Calu3 (cell line): ENCODE results near the gene IRS2. TPM values are rescaled to one million over a fixed set of nuclear protein-coding genes. Genes with fewer than 3 reads are reported as not detected.

Experiments
- BruUV-seq: library from RNA; stranded (reverse); fragments of 400-500 nt; replicated peaks from 2 replicates; lab custom pipeline; 2021; lab: Mats Ljungman, UMichigan
- CTCF ChIA-PET: fragments of 300-600 bp; sonication (Branson Sonifier 250); formaldehyde crosslinking; loops from one replicate; lab custom pipeline; 2022; ENCODE audit warnings: antibody characterized with exemption; lab: Charles Lee
- DNase-seq: peaks from one replicate; pipeline ENCODE4 v3.0.0; 2022
- H3K27ac Mint-ChIP-seq: one replicate; pipeline ENCODE4 v1.8.0; 2022; ENCODE audit warnings: mixed read lengths; ENCODE audit not compliant: unreplicated experiment
- H3K27me3 Mint-ChIP-seq: one replicate; pipeline ENCODE4 v1.8.0; 2022; ENCODE audit warnings: mixed read lengths; ENCODE audit not compliant: unreplicated experiment
- H3K36me3 Mint-ChIP-seq: one replicate; pipeline ENCODE4 v1.8.0; 2022; ENCODE audit warnings: mild to moderate bottlenecking, moderate library complexity, mixed read lengths; ENCODE audit not compliant: insufficient read depth, unreplicated experiment
- H3K4me1 Mint-ChIP-seq: one replicate; pipeline ENCODE4 v1.8.0; 2022; ENCODE audit warnings: mild to moderate bottlenecking, low read depth, mixed read lengths; ENCODE audit not compliant: unreplicated experiment
- H3K4me3 Mint-ChIP-seq: one replicate; pipeline ENCODE4 v1.8.0; 2022; ENCODE audit warnings: mild to moderate bottlenecking, low read depth, moderate library complexity, mixed read lengths; ENCODE audit not compliant: unreplicated experiment
- H3K9me3 Mint-ChIP-seq: one replicate; pipeline ENCODE4 v1.8.0; 2022; ENCODE audit warnings: low read depth, mixed read lengths; ENCODE audit not compliant: unreplicated experiment
- CTCF ChIP-seq: fragments of 200-600 bp; IDR thresholded peaks from one replicate; pipeline ENCODE4 v1.8.0; 2022; ENCODE audit warnings: antibody characterized with exemption; ENCODE audit not compliant: unreplicated experiment
- intact Hi-C: fragments of 100-400 bp; cut with micrococcal nuclease; formaldehyde crosslinking; loops from one replicate; pipeline ENCODE4 v1.10.0; 2022; ENCODE audit not compliant: unreplicated experiment
- total RNA-seq: library from RNA; stranded (reverse); gene quantifications from 2 replicates; pipeline ENCODE4 v1.2.3, GENCODE V29; 2022

IRS2 gene
- total RNA-seq, 1 experiment from 2014 or later, result 5.4 TPM

DNA sequence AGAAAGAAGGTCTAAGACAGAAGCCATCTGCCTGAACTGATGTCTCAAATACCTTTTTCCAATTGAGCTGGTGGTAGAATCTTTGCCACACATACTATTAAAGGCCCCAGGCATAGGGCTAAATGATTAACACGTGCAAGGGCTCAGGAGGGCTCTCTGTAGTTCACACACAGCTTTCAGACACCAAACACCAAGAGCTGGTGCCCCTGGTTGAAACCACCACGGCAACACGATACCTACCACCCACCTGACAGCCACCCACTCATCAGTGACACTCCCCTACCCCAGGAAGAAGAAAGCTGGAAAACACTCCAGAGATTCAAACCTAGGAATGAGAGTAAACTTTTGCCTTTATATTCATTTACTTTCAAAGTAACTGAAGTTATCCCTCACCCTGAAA lies 26.8 kb downstream of the IRS2 start:
- CTCF ChIA-PET, result no interaction called here
- TF ChIP-seq CTCF, result no peak
- Mint-ChIP-seq H3K4me3 (no peak overlapping the region), H3K9me3 (no peaks in the 10 kb centered on the region), H3K4me1 (no peaks in the 10 kb centered on the region), H3K27me3 (no peaks in the 10 kb centered on the region), H3K27ac (no peak overlapping the region), H3K36me3 (peaks cover 5% of the 10 kb centered on the region)
- intact Hi-C loops, result no loop called here
- BruUV-seq, result no TSS peak
- no peak for DNase-seq

- CTCF ChIA-PET, result interaction anchor here (0.7 kb wide), 1 partner anchor 683 kb away, joined by 3 read pairs; no protein-coding TSS in a partner anchor
- Mint-ChIP-seq H3K27ac (no peak overlapping the region), H3K36me3 (peaks cover 5% of the 10 kb centered on the region), H3K9me3 (no peaks in the 10 kb centered on the region), H3K27me3 (no peaks in the 10 kb centered on the region), H3K4me3 (no peak overlapping the region), H3K4me1 (no peaks in the 10 kb centered on the region)
- intact Hi-C loops, result no loop called here
- DNase-seq, result no peak
- TF ChIP-seq CTCF, result no peak
- no TSS peak for BruUV-seq
Observed at GRCh38 chr13:109758937-109759480, 27.4 kb downstream of the IRS2 start.

GRCh38 chr13:109756778-109757177 lies 29.6 kb downstream of the IRS2 start:
- Mint-ChIP-seq H3K27ac (no peak overlapping the region), H3K9me3 (no peaks in the 10 kb centered on the region), H3K4me3 (no peak overlapping the region), H3K4me1 (no peaks in the 10 kb centered on the region), H3K36me3 (peaks cover 5% of the 10 kb centered on the region), H3K27me3 (no peaks in the 10 kb centered on the region)
- TF ChIP-seq CTCF, result no peak
- DNase-seq, result no peak
- BruUV-seq, result no TSS peak
- CTCF ChIA-PET, result no interaction called here
- intact Hi-C loops, result no loop called here

GRCh38 chr13:109755997-109756396 lies 30.4 kb downstream of the IRS2 start:
- Mint-ChIP-seq H3K27ac (no peak overlapping the region), H3K4me1 (no peaks in the 10 kb centered on the region), H3K9me3 (no peaks in the 10 kb centered on the region), H3K4me3 (no peak overlapping the region), H3K36me3 (peaks cover 5% of the 10 kb centered on the region), H3K27me3 (no peaks in the 10 kb centered on the region)
- CTCF ChIA-PET, result no interaction called here
- intact Hi-C loops, result no loop called here
- TF ChIP-seq CTCF, result no peak
- no peak for DNase-seq
- no TSS peak for BruUV-seq
